ENCODE results near the gene UGDH. TPM values are rescaled to one million over a fixed set of nuclear protein-coding genes. Genes with fewer than 3 reads are reported as not detected.
A peak's percentile ranks its signal among the peaks of the same experiment; 100 is the strongest.

The UGDH gene
- total and polyA plus RNA-seq, 9 of the 15 experiments (the other 6 are each of a cell fraction or from before 2014, with no cell fraction given): 5.5 to 21.7 (median 16.2) TPM

- peak; percentile 68; the same call in 1 of the 2 replicates for TF ChIP-seq CEBPG (CRISPR knock-in tag; IDR thresholded peaks at IDR 0.05)
- TF ChIP-seq CEBPG (tag; conservative IDR thresholded peaks at IDR 0.05 in 1 of 2, IDR thresholded peaks at IDR 0.05 in 1 of 2): peak; percentile 86
- peak in 1 of 2 experiments; percentile 60; a peak in 2 of 4 replicates for TF ChIP-seq RCOR1 (IDR thresholded peaks at IDR 0.05; ENCODE audit: borderline replicate concordance in 1 of 2, low read depth in 2 of 2, low read length in 2 of 2)
- no peak for TF ChIP-seq CHD7 (IDR thresholded peaks at IDR 0.05; ENCODE audit: low read depth, low read length)
- peak in 1 of 2 experiments; percentile 65; a peak in 2 of 4 replicates for TF ChIP-seq TRIM24 (IDR thresholded peaks at IDR 0.05)
- no peak for TF ChIP-seq PTBP1 (IDR thresholded peaks at IDR 0.05; ENCODE audit: low read depth, low read length)
- no peak for TF ChIP-seq CEBPZ (IDR thresholded peaks at IDR 0.05; ENCODE audit: borderline replicate concordance, low read depth, low read length)
- TF ChIP-seq ARID1B (IDR thresholded peaks at IDR 0.05): peak; percentile 69
- TF ChIP-seq ZNF707 (CRISPR knock-in tag; conservative IDR thresholded peaks at IDR 0.05): no peak
- no peak for TF ChIP-seq KDM2B (CRISPR knock-in tag; IDR thresholded peaks at IDR 0.05)
- TF ChIP-seq CTBP1 (IDR thresholded peaks at IDR 0.05; ENCODE audit: borderline replicate concordance): peak; percentile 29; the same call in 1 of the 2 replicates
- no peak for TF ChIP-seq KDM4B (IDR thresholded peaks at IDR 0.05; ENCODE audit: borderline replicate concordance in 2 of 2, low read depth in 1 of 2)
These were observed 12.3 kb downstream of the UGDH start (continued) for GRCh38 chr4:39514888-39515401.
